Measurements from ENCODE around the gene PAX2. TPM values are rescaled to one million over a fixed set of nuclear protein-coding genes. Genes with fewer than 3 reads are reported as not detected.

Gene PAX2
- total RNA-seq, 4 donors from 2014 or later: not detected

DNA sequence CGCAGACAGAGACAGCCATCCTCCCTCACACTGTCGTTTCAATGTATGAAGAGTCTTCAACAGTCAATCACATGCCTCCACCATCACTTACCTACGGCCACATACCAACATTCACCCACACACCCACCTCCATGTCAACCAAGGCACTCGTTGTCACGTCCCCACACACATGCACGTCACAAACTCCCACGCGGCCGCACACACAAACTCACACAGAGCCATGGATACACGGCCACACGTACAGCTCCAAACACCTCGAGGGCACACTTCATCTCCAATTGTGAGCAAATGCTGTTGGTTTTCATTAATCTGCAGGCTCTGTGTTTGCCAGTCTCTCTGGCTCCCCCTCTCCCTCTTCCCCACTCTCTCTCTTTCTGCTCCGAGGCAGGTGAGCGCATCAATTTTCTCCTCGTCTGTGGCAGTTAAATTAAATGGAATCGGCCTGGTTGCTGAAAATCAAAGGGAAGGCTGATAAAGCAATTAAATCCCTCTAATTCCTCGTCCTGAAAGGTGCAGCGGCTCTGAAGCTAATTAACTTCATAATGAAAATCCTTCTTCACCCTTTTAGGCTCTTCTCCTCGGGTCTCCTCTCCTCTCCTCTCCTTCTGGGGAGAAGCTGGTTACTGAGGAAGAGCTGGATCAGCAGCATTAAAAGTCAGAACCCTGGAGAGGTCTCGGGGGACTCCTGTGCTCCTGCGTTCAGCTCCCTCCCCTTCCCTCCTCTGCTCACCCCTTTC is 113.5 kb downstream of the PAX2 start:
- Histone ChIP-seq H3K9me3 (peaks cover 0 to 13% (median 0%) of the 10 kb centered on the region in 4 donors), H3K27me3 (peaks cover 0 to 43% of the 10 kb centered on the region in 2 donors), H3K27ac (no peak overlapping the region), H3K4me3 (no peak overlapping the region), H3K36me3 (no peaks in the 10 kb centered on the region), H3K4me1 (no peaks in the 10 kb centered on the region)
- TF ChIP-seq POLR2A (IDR thresholded peaks at IDR 0.05) (no peak), EP300 (IDR thresholded peaks at IDR 0.05) (no peak), CTCF (IDR thresholded peaks at IDR 0.05) (no peak)
- no peak for DNase-seq (ENCODE audit: low spot score in 2 of 2)
- 55 to 64% methylated on average over 21 of the region's 21 CpGs for WGBS, 2 donors

GRCh38 chr10:100859484-100859763 is 114.0 kb downstream of the PAX2 start:
- Histone ChIP-seq H3K4me3 (no peak overlapping the region), H3K9me3 (peaks cover 0 to 13% (median 0%) of the 10 kb centered on the region in 4 donors), H3K27me3 (peaks cover 0 to 47% of the 10 kb centered on the region in 2 donors), H3K27ac (no peak overlapping the region), H3K36me3 (no peaks in the 10 kb centered on the region), H3K4me1 (no peaks in the 10 kb centered on the region)
- 73 to 77% methylated on average over 6 of the region's 6 CpGs for WGBS, 2 donors
- no peak for DNase-seq (ENCODE audit: low spot score in 2 of 2)
- TF ChIP-seq EP300 (IDR thresholded peaks at IDR 0.05) (no peak), CTCF (IDR thresholded peaks at IDR 0.05) (no peak), POLR2A (IDR thresholded peaks at IDR 0.05) (no peak)

DNA sequence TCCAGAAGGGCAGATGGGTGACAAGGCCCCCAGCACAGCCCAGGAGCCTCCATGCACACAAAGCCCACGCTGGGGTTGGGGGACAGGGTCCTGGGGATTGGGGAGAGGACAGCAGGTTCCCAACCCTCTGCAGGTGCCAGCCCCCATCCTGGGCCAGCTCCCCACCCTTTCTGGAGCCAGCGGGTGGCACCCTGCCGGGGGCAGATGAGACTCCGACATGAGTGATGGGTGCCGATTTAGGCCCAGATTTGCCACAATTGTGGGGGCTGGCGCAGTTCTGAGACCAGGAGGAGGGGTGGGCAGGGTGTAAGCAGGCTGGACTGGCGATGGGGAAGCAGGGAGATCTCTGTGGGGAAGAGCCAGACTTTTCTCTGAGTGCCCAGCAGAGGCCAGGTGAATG is 118.1 kb downstream of the PAX2 start:
- no peak overlapping the region for H3K4me3 ChIP-seq
- 88 to 92% methylated on average over 5 to 6 of the region's 7 CpGs for WGBS, 2 donors
- peaks cover 0 to 70% of the 10 kb centered on the region in 2 donors for H3K27me3 ChIP-seq
- no peak for DNase-seq (ENCODE audit: low spot score in 2 of 2)
- no peak for TF ChIP-seq EP300 (IDR thresholded peaks at IDR 0.05)
- no peak for TF ChIP-seq POLR2A (IDR thresholded peaks at IDR 0.05)
- TF ChIP-seq CTCF (IDR thresholded peaks at IDR 0.05): no peak
- no peak overlapping the region for H3K27ac ChIP-seq
- H3K4me1 ChIP-seq: peaks cover 0 to 7% (median 0%) of the 10 kb centered on the region in 4 donors
- no peaks in the 10 kb centered on the region for H3K9me3 ChIP-seq
- no peaks in the 10 kb centered on the region for H3K36me3 ChIP-seq

GRCh38 chr10:100864036-100864885 is 118.9 kb downstream of the PAX2 start:
- Histone ChIP-seq H3K4me3 (no peak overlapping the region), H3K9me3 (no peaks in the 10 kb centered on the region), H3K4me1 (peaks cover 0 to 7% (median 0%) of the 10 kb centered on the region in 4 donors), H3K27ac (no peak overlapping the region), H3K27me3 (peaks cover 0 to 70% of the 10 kb centered on the region in 2 donors), H3K36me3 (no peaks in the 10 kb centered on the region)
- TF ChIP-seq CTCF (IDR thresholded peaks at IDR 0.05) (no peak), POLR2A (IDR thresholded peaks at IDR 0.05) (no peak)
- 83 to 87% methylated on average over 24 of the region's 24 CpGs for WGBS, 2 donors
- DNase-seq (ENCODE audit: low spot score in 2 of 2): no peak

DNA sequence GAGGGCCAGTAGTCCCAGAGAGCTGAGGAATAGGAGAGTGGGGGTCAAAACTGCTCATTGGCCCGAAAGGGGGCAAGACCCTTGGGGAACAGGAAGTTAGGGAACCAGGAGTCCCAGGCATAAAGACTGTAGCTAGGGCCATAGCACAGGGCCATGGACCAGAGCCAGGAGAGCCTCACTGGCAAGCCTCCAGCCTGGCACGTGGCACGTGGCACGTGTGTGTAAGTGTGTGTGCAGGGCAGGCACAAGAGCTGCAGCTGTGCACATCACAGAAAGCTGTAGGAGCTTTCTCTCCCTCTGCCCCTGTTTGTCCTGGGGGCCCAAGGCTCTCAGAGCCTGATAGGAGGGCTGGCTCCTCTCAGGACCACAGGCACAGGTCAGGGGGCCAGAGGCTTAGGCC is 119.6 kb downstream of the PAX2 start:
- DNase-seq (ENCODE audit: low spot score in 2 of 2): no peak
- TF ChIP-seq POLR2A (IDR thresholded peaks at IDR 0.05): no peak
- no peak for TF ChIP-seq CTCF (IDR thresholded peaks at IDR 0.05)
- no peak for TF ChIP-seq EP300 (IDR thresholded peaks at IDR 0.05)
- H3K4me1 ChIP-seq: peaks cover 0 to 7% (median 0%) of the 10 kb centered on the region in 4 donors
- peaks cover 0 to 70% of the 10 kb centered on the region in 2 donors for H3K27me3 ChIP-seq
- H3K36me3 ChIP-seq: no peaks in the 10 kb centered on the region
- WGBS, 2 donors: 33 to 42% methylated on average over 4 of the region's 4 CpGs
- H3K27ac ChIP-seq: no peak overlapping the region
- H3K9me3 ChIP-seq: no peaks in the 10 kb centered on the region
- no peak overlapping the region for H3K4me3 ChIP-seq
